ENCODE data around the gene DNAAF1.

- TF ChIP-seq, protein P1, sequence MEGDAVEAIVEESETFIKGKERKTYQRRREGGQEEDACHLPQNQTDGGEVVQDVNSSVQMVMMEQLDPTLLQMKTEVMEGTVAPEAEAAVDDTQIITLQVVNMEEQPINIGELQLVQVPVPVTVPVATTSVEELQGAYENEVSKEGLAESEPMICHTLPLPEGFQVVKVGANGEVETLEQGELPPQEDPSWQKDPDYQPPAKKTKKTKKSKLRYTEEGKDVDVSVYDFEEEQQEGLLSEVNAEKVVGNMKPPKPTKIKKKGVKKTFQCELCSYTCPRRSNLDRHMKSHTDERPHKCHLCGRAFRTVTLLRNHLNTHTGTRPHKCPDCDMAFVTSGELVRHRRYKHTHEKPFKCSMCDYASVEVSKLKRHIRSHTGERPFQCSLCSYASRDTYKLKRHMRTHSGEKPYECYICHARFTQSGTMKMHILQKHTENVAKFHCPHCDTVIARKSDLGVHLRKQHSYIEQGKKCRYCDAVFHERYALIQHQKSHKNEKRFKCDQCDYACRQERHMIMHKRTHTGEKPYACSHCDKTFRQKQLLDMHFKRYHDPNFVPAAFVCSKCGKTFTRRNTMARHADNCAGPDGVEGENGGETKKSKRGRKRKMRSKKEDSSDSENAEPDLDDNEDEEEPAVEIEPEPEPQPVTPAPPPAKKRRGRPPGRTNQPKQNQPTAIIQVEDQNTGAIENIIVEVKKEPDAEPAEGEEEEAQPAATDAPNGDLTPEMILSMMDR (IDR thresholded peaks at IDR 0.05), result no peak
- TF ChIP-seq EZH2 (IDR thresholded peaks at IDR 0.05), result no peak
- no peak for TF ChIP-seq EZH2phosphoT487 (IDR thresholded peaks at IDR 0.05)
Observed at GRCh38 chr16:84117494-84117843, 27.6 kb upstream of the DNAAF1 start.
